SKM-1 (cell line): Measurements from ENCODE around the gene NGRN.
"Not testable (repeated sequence)": the region's sequence is repeated elsewhere in the genome, so short reads cannot be mapped to it uniquely, and the experiment has no call there.

Source experiments
- DNase-seq: peaks from one replicate; lab custom pipeline; 2025; ENCODE audit not compliant: unreplicated experiment; lab: John Stamatoyannopoulos, UW

The NGRN gene

GRCh38 chr15:90233387-90234095 lies 31.9 kb upstream of the NGRN start, which contains the start of gene CIB1:
Gene CIB1 (minus strand): TSS chr15:90233941. CDS start chr15:90233885, 56 bp downstream.
- DNase-seq: peak; percentile 97

DNA sequence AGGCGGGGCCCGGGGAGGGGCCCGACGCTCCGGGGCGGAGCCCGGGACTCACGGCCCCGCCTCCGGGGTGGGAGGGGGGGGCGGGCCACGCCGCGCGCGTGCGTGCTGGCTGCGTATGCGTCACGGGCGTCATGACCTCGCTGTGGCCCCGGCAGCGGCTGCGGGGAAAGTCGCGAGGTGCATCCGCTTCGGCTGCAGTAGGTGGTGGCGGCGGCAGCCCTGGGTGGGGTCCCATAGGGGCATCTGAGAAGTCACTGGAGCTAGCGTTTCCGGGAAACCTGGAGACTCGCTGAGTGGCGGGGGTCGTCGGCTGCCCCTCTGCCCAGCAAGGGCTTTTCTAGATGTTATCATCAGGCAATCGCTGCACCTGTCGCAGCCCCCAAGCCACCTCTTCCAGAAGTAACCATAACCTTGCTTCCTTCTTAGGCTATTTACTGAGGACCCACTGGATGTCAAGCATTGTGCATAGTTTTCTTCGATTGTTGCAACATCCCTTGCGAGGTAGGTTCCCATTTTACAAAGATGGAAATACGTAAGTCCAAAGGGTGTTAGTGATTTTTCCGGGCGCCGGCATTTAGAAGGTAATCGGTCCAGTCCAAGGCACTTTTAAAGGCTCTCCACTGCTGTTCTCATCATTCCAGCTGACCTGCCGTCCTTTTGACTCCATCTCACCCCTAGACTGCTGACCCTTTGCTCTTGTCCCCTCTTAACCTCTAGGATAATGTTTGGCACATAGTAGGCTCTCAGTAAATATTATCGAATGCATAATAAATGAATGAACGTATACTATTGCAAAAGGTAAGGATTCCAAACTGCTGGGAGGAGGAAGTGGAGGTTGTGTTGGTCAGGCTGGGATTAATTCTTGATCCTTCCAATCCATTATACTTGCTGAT lies 31.1 kb upstream of the NGRN start, which contains the start of gene GDPGP1:
TSS of gene GDPGP1 (plus strand) at position 114 of the 893 bp plus-strand sequence. CDS start 6,700 bp downstream, outside the sequence.
- DNase-seq: peak; percentile 97

DNA sequence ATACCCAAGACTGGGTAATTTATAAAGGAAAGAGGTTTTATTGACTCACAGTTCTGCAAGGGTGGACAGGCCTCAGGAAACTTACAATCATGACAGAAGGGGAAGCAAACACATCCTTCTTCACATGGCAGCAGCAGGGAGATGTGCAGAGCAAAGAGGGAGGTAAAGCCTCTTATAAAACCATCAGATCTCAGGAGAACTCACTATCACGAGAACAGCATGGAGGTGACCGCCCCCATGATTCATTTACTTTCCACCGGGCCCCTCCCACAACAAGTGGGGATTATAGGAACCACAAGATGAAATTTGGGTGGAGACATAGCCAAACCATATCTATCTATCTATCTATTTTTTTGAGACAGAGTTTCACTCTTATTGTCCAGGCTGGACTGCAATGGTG lies 26.1 kb upstream of the NGRN start:
- no peak for DNase-seq

DNA sequence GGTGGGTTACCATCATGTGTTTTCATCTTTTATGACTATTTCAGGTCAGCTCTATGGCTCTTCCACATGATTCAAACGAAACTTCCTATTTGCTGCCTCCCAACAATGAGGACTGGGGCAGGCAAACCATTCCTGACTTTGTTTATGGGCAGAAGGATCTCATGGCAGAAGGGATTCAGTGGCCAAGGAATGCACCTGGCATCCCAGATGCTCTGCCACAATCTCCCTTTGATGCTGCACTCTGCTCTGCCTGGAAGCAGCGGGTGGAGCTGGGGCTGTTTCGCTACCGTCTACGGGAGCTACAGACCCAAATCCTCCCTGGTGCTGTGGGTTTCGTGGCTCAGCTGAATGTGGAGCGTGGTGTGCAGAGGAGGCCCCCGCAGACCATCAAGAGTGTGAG lies 24.6 kb upstream of the NGRN start:
- DNase-seq: no peak

GRCh38 chr15:90241343-90242192 lies 23.9 kb upstream of the NGRN start:
- DNase-seq: no peak

DNA sequence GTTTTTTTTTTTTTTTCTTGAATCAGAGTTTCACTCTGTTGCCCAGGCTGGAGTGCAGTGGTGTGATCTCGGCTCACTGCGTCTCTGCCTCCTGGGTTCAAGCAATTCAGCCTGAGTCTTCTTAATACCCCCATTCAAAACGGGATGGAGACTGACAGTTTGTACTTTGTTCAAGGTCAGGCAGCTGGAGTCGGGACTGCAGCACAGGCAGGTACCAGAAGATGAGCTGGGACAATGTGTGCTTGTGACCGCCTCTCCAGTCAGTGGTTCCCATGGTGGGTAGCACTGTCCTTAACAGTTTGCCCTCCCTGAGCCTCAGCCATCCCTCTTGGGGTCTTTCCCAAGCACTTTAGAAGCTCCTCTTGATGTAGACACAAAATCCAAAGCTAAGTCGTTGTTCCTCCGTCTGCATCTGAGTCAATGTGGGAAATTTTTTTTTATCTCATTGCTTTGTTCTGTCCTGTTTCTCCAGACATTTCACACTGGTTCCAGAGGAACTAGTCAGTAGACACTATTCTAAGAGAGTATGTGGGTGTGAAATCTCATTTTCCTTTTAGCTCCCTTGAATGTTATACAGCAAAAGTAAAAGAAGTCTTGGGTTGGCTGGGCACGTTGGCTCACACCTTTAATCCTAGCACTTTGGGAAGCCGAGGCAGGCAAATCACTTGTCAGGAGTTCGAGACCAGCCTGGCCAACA lies 21.4 kb upstream of the NGRN start:
- no peak for DNase-seq

GRCh38 chr15:90248789-90249202 lies 16.7 kb upstream of the NGRN start:
- no peak for DNase-seq

GRCh38 chr15:90249203-90249863 lies 16.1 kb upstream of the NGRN start, which contains the start of gene TTLL13:
Gene TTLL13 (plus strand): TSS chr15:90249556. CDS start chr15:90250631, 1,075 bp downstream.
- no peak for DNase-seq

DNA sequence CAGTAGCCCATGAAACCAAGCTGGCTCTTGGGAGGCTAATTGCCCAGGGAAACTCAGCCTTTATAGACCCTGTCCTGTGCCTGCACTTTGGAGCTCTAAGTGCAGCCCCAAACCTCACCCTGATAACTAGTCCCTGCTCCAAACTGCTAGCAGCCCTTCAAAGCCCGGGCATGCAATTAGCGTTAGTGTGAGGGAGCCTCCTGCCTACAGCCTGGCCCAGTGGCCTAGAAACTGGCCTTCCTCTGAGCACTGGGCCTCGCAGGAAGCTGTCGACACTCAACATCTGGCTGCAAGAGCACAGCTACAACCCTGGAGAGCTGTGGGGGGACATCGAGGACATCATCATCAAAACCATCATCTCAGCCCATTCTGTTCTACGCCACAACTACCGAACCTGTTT lies 7.7 kb upstream of the NGRN start:
- no peak for DNase-seq

- no peak for DNase-seq
Observed at GRCh38 chr15:90259524-90259923, 5.9 kb upstream of the NGRN start.

DNA sequence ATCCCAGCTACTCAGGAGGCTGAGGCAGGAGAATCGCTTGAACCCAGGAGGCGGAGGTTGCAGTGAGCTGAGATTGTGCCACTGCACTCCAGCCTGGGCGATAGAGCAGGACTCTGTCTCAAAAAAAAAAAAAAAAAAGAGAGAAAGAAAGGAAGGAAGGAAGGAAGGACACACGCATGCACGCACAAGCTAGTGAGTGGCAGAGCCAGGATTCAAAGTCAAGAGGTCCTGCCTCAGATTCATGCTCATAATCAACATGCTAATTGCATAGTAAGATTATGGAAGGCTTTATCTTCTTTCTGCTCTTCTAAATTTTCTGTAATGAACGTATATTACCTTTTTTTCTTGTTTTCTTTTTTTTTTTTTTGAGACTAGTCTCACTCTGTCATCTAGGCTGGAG lies 4.7 kb upstream of the NGRN start:
- not testable (repeated sequence) for DNase-seq

DNA sequence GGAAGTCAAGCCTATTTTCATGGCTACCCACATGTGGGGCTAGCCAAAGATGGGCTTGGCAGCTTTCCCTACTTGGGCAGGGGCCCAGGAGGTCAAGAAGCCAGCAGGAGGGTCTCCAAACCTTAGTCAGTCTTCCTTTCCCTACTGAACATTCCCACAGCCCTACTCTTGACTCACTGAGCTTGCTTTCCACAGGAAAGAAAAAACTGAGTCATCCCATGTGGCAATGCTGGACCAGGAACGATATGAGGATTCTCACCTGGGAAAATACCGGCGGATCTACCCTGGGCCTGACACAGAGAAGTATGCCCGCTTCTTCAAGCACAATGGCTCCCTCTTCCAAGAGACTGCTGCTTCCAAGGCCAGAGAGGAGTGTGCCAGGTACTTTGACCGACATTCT lies 3.7 kb upstream of the NGRN start:
- DNase-seq: no peak

DNA sequence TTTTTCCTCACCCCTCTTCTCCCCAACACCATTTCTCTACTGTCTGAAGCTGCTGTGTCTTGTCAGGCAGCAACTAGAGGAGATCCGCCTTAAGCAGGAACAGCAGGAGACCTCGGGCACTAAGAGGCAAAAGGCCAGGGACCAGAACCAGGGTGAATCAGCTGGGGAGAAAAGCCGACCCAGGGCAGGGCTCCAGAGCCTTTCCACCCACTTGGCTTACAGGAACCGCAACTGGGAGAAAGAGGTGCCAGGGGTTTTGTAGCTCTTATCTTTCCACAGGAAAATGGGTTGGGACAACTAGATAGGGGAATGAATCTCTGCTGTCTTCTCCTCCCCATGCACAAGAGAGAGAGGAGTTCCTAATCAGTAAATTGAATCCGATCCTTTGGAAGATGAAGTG lies 3.0 kb upstream of the NGRN start:
- no peak for DNase-seq

DNA sequence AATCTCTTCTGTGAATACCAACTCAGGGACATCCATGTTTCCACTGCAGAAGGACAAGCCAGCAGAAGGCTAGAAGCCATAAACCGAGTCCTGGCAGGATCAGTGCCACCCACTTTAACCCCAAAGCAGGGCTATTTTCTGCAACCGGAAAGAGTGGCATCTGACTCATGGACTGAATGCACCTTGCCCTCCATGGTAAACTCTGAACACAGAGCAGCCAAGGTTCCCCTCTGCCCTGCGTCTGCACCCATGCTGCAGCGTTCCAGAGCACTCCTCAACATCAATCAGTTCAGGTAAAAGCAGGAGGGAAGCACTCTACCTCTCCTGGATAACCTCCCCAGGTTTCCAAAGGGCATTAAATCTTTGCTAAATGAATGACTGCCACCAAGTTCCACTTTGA lies 801 bp upstream of the NGRN start:
- no peak for DNase-seq

DNA sequence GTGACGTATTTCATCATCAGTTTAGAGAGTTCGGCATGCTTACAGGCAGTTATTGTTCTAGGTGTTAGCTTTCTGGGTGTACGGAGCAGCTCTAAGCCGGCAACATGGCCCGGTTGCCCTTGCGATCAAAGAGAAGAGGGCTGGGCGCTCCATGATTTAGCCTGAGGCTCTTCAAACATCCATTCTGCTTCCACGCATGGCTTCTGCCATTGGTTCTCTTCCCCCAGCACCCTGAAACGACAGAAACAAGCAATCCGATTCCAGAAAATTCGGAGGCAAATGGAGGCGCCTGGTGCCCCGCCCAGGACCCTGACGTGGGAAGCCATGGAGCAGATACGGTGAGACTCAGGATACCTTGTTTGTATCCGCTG lies 574 bp downstream of the NGRN start:
- no peak for DNase-seq

- DNase-seq: no peak
Observed at GRCh38 chr15:90266485-90266884, 1.0 kb downstream of the NGRN start.

GRCh38 chr15:90268415-90268814 lies 2.9 kb downstream of the NGRN start:
- no peak for DNase-seq

DNA sequence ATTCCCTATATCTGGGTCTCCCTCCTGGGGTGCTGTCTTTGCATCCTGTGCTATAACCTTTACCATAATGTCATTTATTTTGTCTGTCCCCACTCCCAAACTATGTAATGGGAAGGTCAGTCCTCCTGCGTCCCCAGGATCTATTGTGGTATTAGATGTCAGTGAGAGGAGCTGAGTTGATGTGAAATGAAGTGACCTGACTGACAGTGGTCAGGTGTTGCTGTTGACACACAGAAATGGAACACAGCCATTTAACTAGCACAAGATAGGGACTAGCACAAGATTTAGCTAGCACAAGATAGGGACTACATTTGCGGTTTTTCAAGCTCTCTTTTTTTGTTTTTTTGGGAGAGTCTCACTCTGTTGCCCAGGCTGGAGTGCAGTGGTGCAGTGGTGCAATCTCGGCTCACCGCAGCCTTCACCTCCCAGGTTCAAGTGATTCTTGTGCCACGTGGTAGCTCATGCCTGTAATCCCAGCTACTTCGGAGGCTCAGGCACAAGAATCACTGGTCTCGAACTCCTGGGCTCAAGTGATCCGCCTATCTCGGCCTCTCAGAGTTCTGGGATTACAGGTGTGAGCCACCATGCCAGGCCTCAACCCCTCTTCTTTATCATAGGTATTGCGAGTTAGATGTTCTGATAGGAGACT lies 5.2 kb downstream of the NGRN start:
- DNase-seq: no peak

GRCh38 chr15:90271459-90272166 lies 6.1 kb downstream of the NGRN start:
- no peak for DNase-seq
